D721Med (cell line): ENCODE results near the gene SPAG6.

Experiments used
- DNase-seq: peaks from one replicate; pipeline ENCODE4 v3.0.0; 2011; ENCODE audit warnings: low spot score; ENCODE audit not compliant: insufficient read length
- FAIRE-seq: peaks from 2 replicates; lab custom pipeline; 2011; peaks lifted over from hg19 to GRCh38; lab: Jason Lieb, UNC
- TF ChIP-seq, protein P1 (sequence below): IDR thresholded peaks from 2 replicates; pipeline ENCODE4 v1.5.1; 2012; ENCODE audit warnings: mild to moderate bottlenecking, control low read depth; ENCODE audit not compliant: insufficient read depth; ENCODE audit errors: missing control alignments

SPAG6 gene

GRCh38 chr10:22443175-22443901 is 98.0 kb downstream of the SPAG6 start:
- FAIRE-seq = no peak
- DNase-seq = no peak
- TF ChIP-seq, protein P1, sequence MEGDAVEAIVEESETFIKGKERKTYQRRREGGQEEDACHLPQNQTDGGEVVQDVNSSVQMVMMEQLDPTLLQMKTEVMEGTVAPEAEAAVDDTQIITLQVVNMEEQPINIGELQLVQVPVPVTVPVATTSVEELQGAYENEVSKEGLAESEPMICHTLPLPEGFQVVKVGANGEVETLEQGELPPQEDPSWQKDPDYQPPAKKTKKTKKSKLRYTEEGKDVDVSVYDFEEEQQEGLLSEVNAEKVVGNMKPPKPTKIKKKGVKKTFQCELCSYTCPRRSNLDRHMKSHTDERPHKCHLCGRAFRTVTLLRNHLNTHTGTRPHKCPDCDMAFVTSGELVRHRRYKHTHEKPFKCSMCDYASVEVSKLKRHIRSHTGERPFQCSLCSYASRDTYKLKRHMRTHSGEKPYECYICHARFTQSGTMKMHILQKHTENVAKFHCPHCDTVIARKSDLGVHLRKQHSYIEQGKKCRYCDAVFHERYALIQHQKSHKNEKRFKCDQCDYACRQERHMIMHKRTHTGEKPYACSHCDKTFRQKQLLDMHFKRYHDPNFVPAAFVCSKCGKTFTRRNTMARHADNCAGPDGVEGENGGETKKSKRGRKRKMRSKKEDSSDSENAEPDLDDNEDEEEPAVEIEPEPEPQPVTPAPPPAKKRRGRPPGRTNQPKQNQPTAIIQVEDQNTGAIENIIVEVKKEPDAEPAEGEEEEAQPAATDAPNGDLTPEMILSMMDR = no peak

- DNase-seq = no peak
- FAIRE-seq = no peak
- TF ChIP-seq, protein P1 = no peak
Measured at GRCh38 chr10:22444219-22444788, 99.0 kb downstream of the SPAG6 start.

GRCh38 chr10:22445495-22445894 is 100.2 kb downstream of the SPAG6 start:
- DNase-seq (no peak), FAIRE-seq (no peak)
- TF ChIP-seq, protein P1 = no peak

GRCh38 chr10:22447068-22447467 is 101.8 kb downstream of the SPAG6 start:
- no peak for DNase-seq
- TF ChIP-seq, protein P1 = no peak
- no peak for FAIRE-seq

GRCh38 chr10:22451346-22451745 is 106.0 kb downstream of the SPAG6 start:
- no peak for DNase-seq
- no peak for FAIRE-seq
- TF ChIP-seq, protein P1 = no peak

DNA sequence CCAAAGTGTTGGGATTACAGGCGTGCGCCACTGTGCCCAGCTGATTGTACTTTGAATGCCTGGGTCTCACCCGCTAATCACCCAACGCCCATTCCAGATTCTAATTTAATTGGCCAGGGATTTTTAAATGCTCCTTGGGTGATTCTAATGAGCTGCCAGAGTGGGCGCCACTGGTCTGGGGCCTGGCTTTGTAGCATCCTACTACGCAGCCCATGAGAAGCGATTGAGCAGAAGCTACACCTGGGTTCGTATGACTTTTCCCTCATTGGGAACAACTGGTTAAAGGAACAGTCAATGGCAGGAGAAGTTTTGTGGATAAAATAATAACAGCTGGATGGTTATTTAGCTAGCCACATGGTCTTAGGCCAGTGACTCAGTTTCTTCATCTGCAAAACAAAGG is 108.0 kb downstream of the SPAG6 start:
- DNase-seq (no peak), FAIRE-seq (no peak)
- TF ChIP-seq, protein P1 = no peak

DNA sequence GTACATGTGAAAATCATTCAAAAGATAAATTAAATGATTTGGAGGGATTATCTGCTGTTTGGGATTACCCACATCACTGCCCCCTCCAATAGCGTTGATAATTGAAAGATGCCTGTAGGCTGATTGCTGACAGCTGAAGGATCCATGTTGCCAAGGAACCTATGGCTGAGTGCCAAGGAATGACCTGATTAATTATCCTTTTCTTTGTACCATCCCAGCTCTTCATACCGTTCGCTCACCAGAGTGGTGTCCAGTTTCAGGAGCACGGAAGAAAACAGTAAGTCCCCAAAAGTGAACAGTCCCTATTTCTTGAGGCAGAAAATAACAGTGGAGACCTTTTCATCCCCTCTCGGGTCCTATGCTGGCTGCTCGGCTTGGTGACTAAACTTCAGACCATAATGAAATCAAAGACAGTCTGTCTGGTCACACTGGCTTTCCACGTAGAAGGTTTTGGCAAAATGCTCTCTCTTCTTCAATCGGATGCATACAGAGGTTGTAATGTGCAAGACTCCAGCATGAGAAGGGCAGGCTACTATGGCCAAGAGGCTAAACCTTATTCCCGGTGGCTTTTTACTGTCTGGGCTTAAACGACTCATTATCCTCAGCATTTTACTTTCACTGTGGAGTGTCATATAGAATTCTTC is 108.8 kb downstream of the SPAG6 start:
- no peak for DNase-seq
- FAIRE-seq = no peak
- TF ChIP-seq, protein P1 = no peak
